OCI-LY1 (cell line): ENCODE data around the gene SLC22A17.

ENCODE experiments used
- H2AFZ ChIP-seq: fragments of 200-600 bp; sonication (generic), shearing (Covaris generic); 2 replicates; pipeline ENCODE4 v1.6.0; 2014; ENCODE audit warnings: antibody characterized with exemption, mild to moderate bottlenecking, low read length
- H3F3A ChIP-seq: fragments of 200-600 bp; sonication (generic), shearing (Covaris generic); 2 replicates; pipeline ENCODE4 v1.6.0; 2014; ENCODE audit warnings: mild to moderate bottlenecking, antibody characterized with exemption, low read length, moderate library complexity; ENCODE audit not compliant: insufficient read depth
- H3K27ac ChIP-seq: fragments of 200-600 bp; sonication (generic); 2 replicates; pipeline ENCODE4 v1.5.1; 2014; ENCODE audit warnings: low read length, mixed run types, mild to moderate bottlenecking, low read depth; ENCODE audit not compliant: poor library complexity, severe bottlenecking
- H3K27me3 ChIP-seq: fragments of 200-600 bp; sonication (generic); 2 replicates; pipeline ENCODE4 v1.6.0; 2014; ENCODE audit warnings: antibody characterized with exemption, mild to moderate bottlenecking, low read length, moderate library complexity; ENCODE audit not compliant: insufficient read depth
- H3K36me3 ChIP-seq: fragments of 200-600 bp; sonication (generic); 2 replicates; pipeline ENCODE4 v1.6.1; 2014; ENCODE audit warnings: mild to moderate bottlenecking, antibody characterized with exemption, low read length, moderate library complexity, mixed read lengths; ENCODE audit not compliant: insufficient read depth
- H3K4me1 ChIP-seq: fragments of 200-600 bp; sonication (generic); 2 replicates; pipeline ENCODE4 v1.5.1; 2014; ENCODE audit warnings: mild to moderate bottlenecking, low read length, moderate library complexity; ENCODE audit not compliant: insufficient read depth, severe bottlenecking
- H3K4me2 ChIP-seq: fragments of 200-600 bp; sonication (generic), shearing (Covaris generic); 2 replicates; pipeline ENCODE4 v1.6.1; 2014; ENCODE audit warnings: low read length
- H3K4me3 ChIP-seq: fragments of 200-600 bp; sonication (generic); 2 replicates; pipeline ENCODE4 v1.5.1; 2014; ENCODE audit warnings: low read length, low read depth, mild to moderate bottlenecking, mixed read lengths; ENCODE audit not compliant: poor library complexity, severe bottlenecking
- H3K79me2 ChIP-seq: fragments of 200-600 bp; shearing (Covaris generic); 2 replicates; pipeline ENCODE4 v1.6.1; 2016; ENCODE audit warnings: mixed run types, low read length, mixed read lengths; ENCODE audit not compliant: insufficient read depth
- H3K9ac ChIP-seq: fragments of 200-600 bp; sonication (generic), shearing (Covaris generic); 2 replicates; pipeline ENCODE4 v1.6.1; 2014; ENCODE audit warnings: mild to moderate bottlenecking, low read length, mixed read lengths
- H3K9me2 ChIP-seq: fragments of 200-600 bp; sonication (generic), shearing (Covaris generic); 2 replicates; pipeline ENCODE4 v1.6.1; 2014; ENCODE audit warnings: low read depth, mild to moderate bottlenecking, low read length, mixed read lengths
- H3K9me3 ChIP-seq: fragments of 200-600 bp; shearing (Covaris generic); 2 replicates; pipeline ENCODE4 v1.6.1; 2014; ENCODE audit warnings: low read length, mixed read lengths
- H4K20me1 ChIP-seq: fragments of 200-600 bp; sonication (generic), shearing (Covaris generic); 2 replicates; pipeline ENCODE4 v1.6.0; 2016; ENCODE audit warnings: mild to moderate bottlenecking, low read length; ENCODE audit not compliant: insufficient read depth
- EZH2 ChIP-seq: fragments of 200-600 bp; sonication (generic), shearing (Covaris generic); IDR thresholded peaks from 2 replicates; pipeline ENCODE4 v1.8.0; 2017; ENCODE audit warnings: borderline replicate concordance, mixed run types, mild to moderate bottlenecking, antibody characterized with exemption, low read length, moderate library complexity, mixed read lengths
- TF ChIP-seq, protein P1 (sequence below): fragments of 200-600 bp; sonication (generic), shearing (Covaris generic); IDR thresholded peaks from 2 replicates; pipeline ENCODE4 v1.5.1; 2017; ENCODE audit warnings: mild to moderate bottlenecking, antibody characterized with exemption, low read length, moderate library complexity, mixed read lengths

The SLC22A17 gene

DNA sequence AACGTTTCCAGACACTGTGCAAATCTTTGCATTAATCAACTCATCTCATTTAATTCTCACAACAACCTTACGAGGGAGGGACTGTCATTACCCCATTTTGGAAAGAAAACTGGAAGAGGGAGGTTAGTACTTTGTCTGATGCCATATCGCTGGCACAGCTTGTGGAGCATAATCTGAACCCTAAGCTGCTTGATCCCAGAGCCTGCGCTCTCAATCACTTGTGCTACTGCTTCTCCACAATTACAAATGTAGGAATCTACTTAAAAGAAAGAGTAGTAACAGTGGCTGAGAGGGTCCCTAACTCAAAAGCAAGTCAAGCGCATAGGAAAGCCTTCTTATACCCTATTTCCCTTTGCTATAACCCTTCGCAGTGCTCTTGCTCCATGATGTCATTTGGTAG, 9.1 kb upstream of the SLC22A17 start:
- Histone ChIP-seq H3K4me2 (no peak overlapping the region), H2AFZ (no peak overlapping the region), H3K9me2 (no peaks in the 10 kb centered on the region), H3K9ac (no peak overlapping the region), H3K79me2 (no peaks in the 10 kb centered on the region), H4K20me1 (no peaks in the 10 kb centered on the region), H3K27me3 (peaks cover 5% of the 10 kb centered on the region; the same call in 1 of the 2 replicates), H3K4me3 (no peak overlapping the region), H3K4me1 (no peaks in the 10 kb centered on the region), H3K27ac (no peak overlapping the region), H3K36me3 (no peaks in the 10 kb centered on the region), H3F3A (no peaks in the 10 kb centered on the region), H3K9me3 (no peaks in the 10 kb centered on the region)
- no peak for TF ChIP-seq EZH2
- TF ChIP-seq, protein P1, sequence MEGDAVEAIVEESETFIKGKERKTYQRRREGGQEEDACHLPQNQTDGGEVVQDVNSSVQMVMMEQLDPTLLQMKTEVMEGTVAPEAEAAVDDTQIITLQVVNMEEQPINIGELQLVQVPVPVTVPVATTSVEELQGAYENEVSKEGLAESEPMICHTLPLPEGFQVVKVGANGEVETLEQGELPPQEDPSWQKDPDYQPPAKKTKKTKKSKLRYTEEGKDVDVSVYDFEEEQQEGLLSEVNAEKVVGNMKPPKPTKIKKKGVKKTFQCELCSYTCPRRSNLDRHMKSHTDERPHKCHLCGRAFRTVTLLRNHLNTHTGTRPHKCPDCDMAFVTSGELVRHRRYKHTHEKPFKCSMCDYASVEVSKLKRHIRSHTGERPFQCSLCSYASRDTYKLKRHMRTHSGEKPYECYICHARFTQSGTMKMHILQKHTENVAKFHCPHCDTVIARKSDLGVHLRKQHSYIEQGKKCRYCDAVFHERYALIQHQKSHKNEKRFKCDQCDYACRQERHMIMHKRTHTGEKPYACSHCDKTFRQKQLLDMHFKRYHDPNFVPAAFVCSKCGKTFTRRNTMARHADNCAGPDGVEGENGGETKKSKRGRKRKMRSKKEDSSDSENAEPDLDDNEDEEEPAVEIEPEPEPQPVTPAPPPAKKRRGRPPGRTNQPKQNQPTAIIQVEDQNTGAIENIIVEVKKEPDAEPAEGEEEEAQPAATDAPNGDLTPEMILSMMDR = no peak

DNA sequence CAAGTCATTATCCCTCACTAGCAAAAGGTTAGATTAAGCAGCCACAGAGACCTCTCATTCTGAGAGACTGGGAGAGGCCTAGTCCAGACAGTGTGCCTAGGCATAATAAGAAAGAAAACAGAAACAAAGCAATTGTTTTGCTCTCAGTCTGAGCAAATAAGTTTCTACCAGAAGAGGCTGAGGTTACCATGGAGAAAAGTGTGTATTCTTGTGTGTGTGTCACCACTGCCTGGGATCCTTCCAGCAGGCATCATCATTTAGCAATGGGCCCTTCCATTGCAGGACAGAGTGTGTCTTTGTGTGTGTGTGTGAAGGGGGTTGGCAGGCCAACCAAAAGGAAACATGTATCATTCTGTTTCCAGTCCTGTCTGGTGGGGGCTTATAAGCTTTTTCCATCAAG, 8.6 kb upstream of the SLC22A17 start:
- Histone ChIP-seq H3K4me1 (no peaks in the 10 kb centered on the region), H3K27ac (no peak overlapping the region), H3K79me2 (no peaks in the 10 kb centered on the region), H4K20me1 (no peaks in the 10 kb centered on the region), H3F3A (no peaks in the 10 kb centered on the region), H2AFZ (no peak overlapping the region), H3K4me3 (no peak overlapping the region), H3K36me3 (no peaks in the 10 kb centered on the region), H3K9me2 (no peaks in the 10 kb centered on the region), H3K9me3 (no peaks in the 10 kb centered on the region), H3K4me2 (no peak overlapping the region), H3K9ac (no peak overlapping the region), H3K27me3 (peaks cover 5% of the 10 kb centered on the region; the same call in 1 of the 2 replicates)
- TF ChIP-seq, protein P1 = no peak
- no peak for TF ChIP-seq EZH2

DNA sequence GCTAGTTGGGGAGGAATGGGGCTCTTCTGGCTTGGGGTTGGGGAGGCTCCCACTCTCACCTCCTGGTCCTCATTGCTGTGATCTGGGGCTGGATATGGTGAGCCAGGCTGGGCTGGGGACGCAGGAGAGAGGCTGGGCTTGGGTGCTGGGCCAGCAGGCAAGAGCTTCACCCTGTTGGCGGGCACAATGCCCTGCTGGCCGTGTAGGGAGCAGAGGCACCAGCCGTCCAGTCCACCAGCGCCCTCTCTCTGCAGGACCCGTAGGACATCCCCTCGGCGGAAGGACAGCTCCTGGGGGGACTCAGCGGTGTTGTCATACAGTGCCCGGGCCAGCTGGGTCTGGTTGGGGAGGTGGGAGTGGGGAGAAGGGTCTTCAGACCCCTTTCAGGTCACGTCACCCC, 7.8 kb upstream of the SLC22A17 start:
- H3K9ac ChIP-seq = no peak overlapping the region
- TF ChIP-seq EZH2 = no peak
- TF ChIP-seq, protein P1 = no peak
- H3K36me3 ChIP-seq = no peaks in the 10 kb centered on the region

More for the DNA sequence above, 7.8 kb upstream of the SLC22A17 start:
- no peaks in the 10 kb centered on the region for H4K20me1 ChIP-seq
- peaks cover 5% of the 10 kb centered on the region; the same call in 1 of the 2 replicates for H3K27me3 ChIP-seq
- H3K4me1 ChIP-seq = no peaks in the 10 kb centered on the region
- H3F3A ChIP-seq = no peaks in the 10 kb centered on the region
- H3K9me2 ChIP-seq = no peaks in the 10 kb centered on the region
- H2AFZ ChIP-seq = no peak overlapping the region
- no peaks in the 10 kb centered on the region for H3K9me3 ChIP-seq
- H3K79me2 ChIP-seq = no peaks in the 10 kb centered on the region
- no peak overlapping the region for H3K4me2 ChIP-seq
- no peak overlapping the region for H3K27ac ChIP-seq
- no peak overlapping the region for H3K4me3 ChIP-seq
